GM19467 (cell line): ENCODE data around the gene CSK.
"Not testable (repeated sequence)": the region's sequence is repeated elsewhere in the genome, so short reads cannot be mapped to it uniquely, and the experiment has no call there.

Experiments used
- ATAC-seq: cut with Tn5 transposase; IDR thresholded peaks from one replicate; pipeline ENCODE4 v1.9.1; 2021; ENCODE audit warnings: mild to moderate bottlenecking, moderate library complexity; ENCODE audit not compliant: unreplicated experiment

Gene CSK

DNA sequence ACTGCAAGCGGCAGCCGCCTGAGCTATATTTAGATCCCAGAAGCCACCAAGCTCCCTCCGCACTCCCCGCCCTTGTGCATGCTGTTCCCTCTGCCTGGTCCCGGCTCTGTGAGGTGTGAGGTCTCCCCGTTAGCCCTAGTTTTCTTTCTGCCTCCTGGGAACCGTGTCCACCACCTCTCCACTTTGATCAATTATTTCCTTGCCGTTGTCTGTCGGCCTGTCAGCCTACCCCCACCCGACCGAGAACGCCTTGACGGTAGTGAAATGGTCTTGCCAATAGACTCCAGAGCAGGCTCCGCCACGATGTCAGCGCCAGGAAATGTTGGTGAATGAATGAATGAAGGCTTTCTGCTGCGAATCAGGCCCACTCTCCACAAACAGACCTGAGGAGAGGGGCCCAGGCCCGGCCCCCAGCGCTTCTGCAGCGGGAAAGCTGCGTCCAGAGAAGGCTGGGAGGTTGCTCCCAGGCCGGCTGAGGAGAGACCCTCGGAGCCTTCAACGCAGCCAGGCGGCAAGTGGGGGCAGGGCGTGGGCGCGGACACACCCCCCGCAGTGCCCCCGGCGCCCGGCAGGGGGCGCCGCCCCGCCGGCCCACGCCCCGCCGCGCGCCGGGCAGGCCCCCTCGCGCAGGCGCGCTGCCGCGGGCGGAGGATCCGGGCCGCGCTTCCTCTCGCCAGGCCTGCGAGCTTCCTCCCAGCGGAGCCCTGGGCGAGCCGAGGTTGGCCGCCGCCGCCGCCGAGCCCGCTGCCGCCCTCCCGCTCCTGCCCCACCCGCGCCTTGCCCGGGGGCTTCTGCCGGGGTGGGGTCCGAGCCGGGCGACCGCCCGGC, at the start of gene CSK:
Gene CSK, plus strand, starts transcription at position 650 of the 828 bp plus-strand sequence. CDS start 16,218 bp downstream, outside the sequence.
- ATAC-seq = peak; percentile 30

DNA sequence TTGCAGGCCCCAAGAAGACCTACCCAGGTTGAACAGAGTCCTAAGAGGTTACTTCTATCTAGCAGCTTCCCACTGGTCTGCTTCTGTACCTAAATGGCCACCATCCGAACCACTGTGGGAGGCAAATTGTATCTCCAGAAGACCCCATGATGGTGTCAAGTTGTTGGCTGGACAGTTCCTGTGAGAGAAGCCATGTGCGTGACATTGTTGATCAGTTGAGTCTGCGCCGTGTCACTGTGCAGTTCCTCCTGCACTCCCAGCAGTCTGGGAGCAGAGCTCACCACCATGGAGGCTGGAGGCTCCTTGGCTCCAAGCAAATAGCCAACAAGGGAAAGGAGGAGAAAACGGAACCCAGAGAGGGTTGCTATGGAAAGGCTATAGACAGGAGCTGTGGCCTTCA, 49.0 kb upstream of the CSK start:
- no peak for ATAC-seq

DNA sequence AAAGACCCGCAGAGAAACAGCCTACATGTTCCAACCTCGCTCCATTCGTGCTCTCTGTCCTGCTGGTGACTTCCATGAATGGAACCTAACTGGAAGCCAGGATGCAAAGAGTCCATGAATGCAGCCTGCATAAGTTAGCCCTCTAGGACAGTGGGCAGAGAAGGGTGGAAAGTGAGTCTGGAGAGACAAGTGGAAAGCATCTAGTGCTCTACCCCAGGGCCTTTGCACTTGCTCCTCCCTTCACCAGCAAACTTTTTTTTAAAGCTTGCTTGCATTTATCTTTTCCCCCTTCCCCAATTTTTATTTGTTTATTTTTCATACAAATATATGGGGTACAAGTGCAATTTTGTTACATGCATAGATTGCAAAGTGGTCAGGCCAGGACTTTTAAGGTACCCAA, 48.6 kb upstream of the CSK start:
- no peak for ATAC-seq

DNA sequence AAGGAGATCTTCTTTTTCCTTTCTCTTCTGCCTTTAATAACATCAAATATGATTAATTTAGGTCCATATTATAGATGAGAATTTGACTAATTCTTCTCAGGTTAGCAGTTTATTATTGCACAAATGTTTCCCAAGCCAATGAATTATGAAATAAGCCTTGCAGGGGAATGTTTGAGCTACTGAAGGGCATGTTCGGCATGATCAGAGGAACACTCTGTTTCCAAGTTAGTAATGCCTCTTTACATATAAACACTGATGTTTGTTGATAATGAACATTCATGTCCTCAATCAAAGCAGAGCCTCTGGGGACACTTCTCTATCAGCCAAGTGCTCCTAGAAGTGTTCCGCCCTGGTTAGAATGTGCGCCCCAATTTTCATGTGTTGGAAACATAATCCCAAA, 46.6 kb upstream of the CSK start:
- no peak for ATAC-seq

DNA sequence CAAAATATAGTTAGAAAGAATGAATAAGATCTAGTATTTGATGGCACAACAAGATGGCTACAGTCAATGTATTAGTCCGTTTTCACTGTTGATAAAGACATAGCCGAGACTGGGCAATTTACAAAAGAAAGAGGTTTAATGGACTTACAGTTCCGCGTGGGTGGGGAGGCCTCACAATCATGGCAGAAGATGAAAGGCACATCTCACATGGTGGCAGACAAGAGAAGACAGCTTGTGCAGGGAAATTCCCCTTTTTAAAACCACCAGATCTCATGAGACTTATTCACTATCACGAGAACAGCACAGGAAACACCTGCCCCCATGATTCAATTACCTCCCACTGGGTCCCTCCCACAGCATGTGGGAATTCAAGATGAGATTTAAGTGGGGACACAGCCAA, 43.6 kb upstream of the CSK start:
- ATAC-seq = not testable (repeated sequence)

DNA sequence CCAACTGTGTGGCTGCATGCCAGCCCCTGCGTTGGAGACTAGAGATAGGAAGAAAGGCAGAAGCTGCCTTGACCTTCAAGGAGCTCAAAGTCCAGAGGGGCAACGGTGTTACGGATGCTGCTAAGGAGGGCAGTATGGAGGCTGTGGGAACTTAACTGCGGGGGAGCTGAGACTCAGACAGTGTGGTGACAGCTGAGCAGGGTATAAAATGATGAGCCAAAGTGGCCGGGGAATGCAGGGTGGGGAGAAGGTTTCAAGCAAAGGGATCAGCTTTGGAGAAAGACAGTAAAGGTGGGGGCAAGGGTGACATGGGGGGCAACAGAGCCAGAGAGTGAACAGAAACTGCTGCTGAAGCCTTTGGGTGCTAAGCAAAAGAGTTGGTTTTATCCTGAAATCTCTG, 39.5 kb upstream of the CSK start:
- no peak for ATAC-seq

DNA sequence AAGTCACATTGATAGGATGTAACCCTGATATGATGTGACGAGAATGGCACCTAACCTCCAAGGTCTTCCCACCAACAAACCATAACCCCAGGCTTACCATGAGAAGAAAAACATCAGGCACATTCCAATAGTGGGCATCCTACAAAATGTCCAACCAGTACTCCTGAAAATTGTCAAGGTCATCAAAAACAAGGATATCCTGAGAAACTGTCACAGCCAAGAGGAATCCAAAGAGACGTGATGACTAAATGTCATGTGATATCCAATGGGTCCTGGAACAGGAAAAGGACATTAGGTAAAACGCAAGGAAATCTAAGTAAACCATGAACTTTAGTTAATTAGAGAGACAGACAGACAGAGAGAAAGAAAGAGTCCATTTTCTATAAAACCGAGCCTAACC, 35.5 kb upstream of the CSK start:
- no peak for ATAC-seq

DNA sequence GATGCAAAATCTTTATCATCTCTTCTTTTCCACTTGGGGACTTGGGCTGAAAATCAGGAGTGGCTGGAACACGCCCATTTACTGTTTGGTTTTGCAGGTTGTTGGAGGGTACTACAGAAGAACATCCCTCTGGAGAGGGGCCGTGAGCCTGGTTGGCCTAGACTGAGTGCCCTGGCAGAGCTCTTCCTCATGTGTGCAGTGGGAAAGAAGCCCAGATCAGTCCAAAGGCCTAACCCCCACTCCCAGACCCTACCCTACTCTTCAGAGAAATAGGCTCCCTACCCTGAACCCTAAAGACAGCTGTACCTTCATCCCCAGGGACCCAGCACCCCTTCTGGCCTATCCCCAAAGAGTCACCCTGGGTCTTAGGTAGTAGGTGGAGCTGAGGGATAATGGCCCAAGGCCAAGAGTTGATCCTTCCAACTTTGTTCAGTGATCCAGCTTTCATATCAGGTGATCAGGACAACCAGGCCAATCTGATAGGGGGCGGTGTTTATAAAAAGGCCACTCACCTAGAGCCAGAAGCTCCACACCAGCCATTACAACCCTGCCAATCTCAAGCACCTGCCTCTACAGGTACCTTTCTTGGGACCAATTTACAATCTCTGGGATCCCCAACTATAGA, 33.4 kb upstream of the CSK start, which contains the start of gene CYP1A2:
Gene CYP1A2, plus strand, starts transcription at position 524 of the 625 bp plus-strand sequence. CDS start 894 bp downstream, outside the sequence.
- ATAC-seq = no peak

DNA sequence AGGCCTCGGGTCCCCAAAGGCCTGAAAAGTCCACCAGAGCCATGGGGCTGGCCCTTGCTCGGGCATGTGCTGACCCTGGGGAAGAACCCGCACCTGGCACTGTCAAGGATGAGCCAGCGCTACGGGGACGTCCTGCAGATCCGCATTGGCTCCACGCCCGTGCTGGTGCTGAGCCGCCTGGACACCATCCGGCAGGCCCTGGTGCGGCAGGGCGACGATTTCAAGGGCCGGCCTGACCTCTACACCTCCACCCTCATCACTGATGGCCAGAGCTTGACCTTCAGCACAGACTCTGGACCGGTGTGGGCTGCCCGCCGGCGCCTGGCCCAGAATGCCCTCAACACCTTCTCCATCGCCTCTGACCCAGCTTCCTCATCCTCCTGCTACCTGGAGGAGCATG, 32.0 kb upstream of the CSK start:
- ATAC-seq = no peak

DNA sequence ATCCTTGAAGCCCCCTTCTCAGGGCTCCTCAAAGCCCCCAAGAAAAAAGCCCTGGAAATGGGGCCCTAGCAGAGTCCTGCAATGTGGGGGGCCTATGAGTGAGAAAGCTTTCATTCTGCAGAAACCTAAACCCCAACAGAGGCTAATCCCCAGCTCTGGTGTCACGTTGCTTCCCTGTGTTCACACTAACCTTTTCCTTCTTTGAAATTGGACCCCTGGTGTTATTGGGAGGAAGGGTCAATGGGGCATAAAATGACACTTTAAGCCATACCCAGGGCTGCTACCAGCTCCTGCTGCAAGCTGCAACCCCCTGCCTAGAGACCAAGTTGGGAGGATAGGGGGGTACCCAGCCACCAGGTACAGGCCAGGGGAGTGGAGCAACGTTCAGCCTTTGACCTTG, 31.1 kb upstream of the CSK start:
- ATAC-seq = no peak

DNA sequence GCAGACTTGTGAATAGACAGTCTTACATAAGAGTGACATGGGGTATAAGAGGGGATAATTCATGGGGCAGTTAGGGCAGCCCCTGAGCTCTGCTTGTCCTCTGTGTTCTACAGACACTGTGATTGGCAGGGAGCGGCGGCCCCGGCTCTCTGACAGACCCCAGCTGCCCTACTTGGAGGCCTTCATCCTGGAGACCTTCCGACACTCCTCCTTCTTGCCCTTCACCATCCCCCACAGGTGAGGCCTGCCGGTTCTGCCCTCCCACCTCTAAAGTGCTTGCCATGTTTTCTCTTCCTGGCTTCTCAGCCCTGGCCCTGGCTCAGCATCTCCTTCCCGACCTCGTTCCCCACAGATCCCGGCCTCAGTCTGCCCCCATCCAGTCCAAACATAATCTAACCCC, 29.9 kb upstream of the CSK start:
- no peak for ATAC-seq

DNA sequence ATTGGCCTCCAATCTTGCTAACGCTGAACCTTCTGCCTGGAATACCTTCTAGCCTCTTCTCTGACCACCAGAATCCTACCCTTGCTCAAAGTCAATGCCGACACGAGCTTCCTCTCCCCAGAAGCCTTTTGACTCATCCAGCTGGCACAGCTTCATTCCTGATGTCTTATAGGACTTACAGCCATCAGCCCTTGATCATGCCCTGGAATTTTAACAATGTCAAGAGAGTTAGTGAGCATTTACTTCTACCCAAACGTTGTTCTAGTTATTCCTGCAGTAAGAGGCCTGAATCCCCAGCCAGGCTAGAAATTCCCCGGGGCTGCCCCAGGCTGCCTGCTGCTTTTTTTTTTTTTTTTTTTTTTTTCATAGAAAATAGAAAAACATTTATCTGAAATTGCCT, 29.3 kb upstream of the CSK start:
- ATAC-seq = no peak

DNA sequence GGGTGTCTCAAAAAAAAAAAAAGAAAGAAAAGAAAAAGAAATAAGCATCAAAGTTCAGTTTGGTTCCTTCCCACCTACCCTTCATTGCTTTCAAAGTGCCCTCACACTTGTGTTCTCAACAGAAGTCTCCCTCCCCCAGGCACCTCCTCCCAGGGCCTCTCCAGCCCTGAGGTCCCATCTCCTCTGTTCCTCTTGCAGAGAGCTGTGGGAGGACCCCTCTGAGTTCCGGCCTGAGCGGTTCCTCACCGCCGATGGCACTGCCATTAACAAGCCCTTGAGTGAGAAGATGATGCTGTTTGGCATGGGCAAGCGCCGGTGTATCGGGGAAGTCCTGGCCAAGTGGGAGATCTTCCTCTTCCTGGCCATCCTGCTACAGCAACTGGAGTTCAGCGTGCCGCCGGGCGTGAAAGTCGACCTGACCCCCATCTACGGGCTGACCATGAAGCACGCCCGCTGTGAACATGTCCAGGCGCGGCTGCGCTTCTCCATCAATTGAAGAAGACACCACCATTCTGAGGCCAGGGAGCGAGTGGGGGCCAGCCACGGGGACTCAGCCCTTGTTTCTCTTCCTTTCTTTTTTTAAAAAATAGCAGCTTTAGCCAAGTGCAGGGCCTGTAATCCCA, 27.2 kb upstream of the CSK start:
- ATAC-seq = no peak

DNA sequence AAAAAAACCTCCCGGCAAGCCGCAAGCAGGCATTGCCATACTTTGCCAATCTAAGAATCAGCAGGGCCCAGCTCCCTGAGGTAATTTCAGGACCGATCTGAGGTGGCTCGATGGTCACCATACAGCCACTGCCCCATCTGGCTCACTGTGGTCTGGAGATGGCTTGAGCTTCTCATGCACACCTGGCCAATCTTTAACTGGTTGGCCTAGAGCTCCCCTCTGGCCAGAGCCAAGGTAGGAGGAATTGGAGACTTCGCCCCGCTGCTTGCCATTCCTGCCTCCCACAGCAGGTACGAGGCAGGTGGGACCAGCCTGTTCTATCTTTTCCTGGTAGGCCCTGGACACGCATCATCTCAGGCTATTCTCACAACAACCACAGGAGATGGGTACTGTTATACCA, 23.1 kb upstream of the CSK start:
- no peak for ATAC-seq

DNA sequence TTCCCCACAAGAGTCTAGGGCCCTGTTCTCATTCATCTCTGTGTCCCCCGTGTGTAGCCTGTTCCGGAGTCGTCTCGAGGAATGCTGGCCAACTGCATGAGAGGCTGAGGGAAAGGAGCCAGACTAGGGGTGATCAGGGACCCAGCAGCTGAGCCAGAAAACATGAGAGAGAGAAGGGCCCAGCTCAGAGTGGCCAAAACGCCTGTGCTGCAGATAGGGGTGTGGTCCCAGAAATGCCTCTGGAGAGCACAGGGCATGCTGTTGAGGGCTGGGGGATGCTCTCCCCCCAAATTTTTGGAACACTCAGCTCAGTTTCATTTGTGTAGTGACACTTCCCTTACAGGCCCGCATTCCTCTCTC, 19.1 kb upstream of the CSK start:
- no peak for ATAC-seq

DNA sequence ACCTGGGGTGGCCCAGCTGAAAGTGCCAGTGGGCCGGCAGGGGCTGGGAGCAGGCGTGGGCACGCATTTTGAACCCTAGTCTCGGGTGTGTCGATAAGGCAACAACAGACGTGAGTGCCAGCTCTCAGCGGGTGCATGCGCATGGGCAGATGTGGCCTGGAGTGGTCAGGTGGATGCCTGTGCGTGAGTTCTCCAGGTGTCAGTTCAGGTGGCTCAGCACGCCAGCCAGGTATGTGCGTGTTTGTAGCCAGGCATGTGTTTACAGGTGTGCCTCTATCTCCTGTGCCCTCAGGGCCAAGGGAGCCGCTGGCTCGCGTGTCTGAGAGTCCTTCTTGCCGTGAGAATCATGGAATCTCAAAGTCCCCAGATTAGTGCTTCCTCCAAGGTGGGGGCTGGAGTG, 18.5 kb upstream of the CSK start:
- ATAC-seq = no peak

DNA sequence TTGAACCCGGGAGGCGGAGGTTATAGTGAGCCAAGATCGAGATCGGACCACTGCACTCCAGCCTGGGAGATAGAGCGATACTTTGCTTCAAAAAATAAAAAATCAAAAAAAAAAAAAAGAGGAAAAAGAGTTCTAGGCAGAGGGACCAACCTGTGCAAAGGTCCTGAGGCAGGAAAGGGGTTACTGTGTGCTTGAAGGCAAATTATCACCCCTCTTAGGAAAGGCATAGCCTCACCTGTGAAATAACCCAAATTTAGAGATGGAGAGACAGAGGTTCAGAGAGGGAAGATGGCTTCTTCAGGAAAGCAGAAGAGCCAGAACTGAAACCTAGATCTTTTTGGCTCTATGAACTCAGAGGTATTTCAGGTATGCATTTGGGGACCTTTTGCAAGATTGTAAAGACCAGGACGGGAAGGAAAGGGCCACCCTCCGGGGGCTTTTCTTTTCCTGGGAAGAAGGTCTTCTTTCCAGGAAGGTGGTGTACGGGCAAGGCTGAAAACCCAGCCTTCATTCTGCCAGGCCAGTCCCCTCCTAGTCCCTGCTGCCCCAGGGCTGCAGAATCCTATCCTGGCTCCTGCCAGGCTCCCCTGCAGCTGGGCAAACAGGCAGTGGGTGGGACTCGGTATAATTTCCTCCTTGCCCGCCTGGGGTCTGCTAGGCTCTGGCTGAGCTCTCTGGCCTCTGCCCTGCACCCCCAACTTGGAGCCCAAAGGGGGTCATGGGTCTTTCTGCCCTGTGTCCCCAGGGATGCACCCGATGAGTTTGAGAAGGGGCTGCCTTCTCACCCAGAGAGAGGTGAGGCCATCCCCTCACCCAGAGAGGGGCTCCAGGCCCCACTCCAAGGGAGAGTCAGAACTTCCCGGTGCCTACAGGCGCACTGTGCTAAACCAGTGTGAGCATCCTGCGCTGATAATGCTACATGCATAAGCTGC, 14.4 kb upstream of the CSK start:
- no peak for ATAC-seq

DNA sequence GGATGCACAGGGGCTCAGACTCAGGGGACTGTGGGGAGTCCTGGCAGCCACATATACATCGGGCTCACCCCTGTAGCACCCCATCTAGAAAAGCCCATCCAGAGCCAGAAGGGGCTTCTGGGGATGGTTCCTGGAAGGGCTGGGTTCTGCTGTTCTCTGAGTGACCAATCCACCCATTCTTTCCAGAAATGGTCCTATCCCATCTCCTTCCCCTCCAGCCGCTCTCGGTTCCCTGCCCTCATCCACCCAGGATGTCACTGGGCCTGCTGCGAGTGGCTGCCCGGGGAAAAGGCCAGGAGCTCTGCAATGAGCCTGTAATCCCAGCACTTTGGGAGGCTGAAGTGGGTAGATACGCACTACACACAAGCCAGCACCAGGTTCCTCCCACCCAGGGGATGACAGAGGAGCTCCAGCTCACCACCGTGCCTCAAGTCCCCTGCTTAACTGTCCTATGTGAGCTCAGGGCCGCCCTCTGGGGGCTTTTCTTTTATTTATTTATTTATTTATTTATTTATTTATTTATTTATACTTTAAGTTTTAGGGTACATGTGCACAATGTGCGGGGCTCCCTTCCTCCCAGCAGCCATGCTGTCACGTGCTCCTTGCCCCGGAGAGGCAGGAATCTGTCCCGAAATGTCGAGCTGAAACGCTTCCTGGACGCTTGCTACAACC, 13.6 kb upstream of the CSK start:
- no peak for ATAC-seq

DNA sequence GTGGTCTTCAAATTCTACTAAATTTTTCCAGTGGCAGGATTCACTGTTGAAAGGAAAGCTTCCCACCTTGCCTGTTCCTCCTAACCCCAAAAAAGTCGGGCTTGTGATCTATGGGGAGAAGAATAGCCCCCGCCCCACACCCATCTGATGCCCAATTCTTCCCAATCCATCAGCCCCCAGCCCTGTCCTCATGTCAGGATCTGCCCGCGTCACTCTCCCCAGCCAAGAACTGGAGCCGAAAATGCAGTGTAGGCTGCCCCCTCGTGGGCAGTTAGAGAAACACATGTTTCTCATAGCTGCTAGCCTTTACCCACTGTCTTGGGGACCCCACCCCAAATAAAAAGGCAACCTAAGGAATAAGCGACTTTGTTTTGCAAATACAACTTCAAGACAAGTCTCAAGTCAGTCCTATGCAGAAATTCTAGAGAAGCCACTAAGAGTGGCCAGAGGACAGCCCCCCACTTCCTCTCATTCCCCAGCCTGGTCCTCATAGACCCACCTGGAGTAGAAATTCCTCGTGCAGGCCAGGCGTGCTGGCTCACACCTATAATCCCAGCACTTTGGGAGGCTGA, 13.0 kb upstream of the CSK start:
- no peak for ATAC-seq

DNA sequence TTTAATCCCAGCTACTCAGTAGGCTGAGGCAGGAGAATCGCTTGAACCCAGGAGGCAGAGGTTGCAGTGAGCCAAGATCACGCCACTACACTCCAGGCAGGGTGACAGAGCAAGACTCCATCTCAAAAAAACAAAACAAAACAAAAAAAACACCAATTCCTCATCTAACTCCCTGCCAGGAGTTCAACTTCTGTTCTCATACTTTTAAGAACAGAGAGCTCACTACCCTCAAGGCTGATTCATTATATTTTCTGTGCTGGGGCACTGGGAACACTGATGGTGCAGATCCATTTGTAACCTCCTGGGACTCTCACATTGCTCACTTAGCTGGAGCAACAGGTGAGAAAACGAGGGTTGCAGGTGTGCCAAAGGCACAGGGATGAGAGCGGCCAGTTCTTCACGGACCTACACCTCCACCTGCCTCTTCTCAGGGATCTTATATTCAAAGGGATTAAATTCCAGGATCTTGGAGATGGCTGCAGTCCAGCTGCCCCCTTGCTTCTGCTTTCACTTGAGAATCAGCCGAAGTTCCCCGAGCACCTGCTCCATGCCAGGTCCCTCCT, 12.3 kb upstream of the CSK start:
- no peak for ATAC-seq
